GM18511 (cell line): ENCODE data around the gene PLA2G6.
"Not testable (repeated sequence)": the region's sequence is repeated elsewhere in the genome, so short reads cannot be mapped to it uniquely, and the experiment has no call there.

Source experiments
- ATAC-seq: cut with Tn5 transposase; IDR thresholded peaks from one replicate; pipeline ENCODE4 v1.9.1; 2021; ENCODE audit warnings: mild to moderate bottlenecking, moderate library complexity; ENCODE audit not compliant: unreplicated experiment

PLA2G6 gene

DNA sequence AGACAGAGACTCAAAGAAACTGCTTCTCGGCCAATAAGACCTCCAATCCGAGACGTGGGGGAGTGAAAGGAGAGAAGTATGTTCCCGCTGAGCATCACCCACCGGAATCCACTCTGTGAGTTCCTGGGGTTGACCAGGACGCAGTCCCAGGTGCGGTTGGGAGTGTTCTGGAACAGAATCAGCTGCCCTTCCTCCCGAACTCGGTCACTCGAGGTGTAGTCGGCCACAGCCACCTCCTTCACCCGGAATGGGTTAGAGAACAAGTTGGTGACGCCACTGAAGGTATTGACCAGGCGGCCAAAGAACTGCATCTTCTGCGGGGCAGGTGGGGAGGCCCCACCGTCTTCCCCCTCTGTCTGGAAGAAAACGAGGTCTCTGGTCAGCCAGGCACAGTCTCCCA lies 12.5 kb downstream of the PLA2G6 start:
- no peak for ATAC-seq

- ATAC-seq = no peak
Observed at GRCh38 chr22:38167988-38168407, 13.6 kb downstream of the PLA2G6 start.

DNA sequence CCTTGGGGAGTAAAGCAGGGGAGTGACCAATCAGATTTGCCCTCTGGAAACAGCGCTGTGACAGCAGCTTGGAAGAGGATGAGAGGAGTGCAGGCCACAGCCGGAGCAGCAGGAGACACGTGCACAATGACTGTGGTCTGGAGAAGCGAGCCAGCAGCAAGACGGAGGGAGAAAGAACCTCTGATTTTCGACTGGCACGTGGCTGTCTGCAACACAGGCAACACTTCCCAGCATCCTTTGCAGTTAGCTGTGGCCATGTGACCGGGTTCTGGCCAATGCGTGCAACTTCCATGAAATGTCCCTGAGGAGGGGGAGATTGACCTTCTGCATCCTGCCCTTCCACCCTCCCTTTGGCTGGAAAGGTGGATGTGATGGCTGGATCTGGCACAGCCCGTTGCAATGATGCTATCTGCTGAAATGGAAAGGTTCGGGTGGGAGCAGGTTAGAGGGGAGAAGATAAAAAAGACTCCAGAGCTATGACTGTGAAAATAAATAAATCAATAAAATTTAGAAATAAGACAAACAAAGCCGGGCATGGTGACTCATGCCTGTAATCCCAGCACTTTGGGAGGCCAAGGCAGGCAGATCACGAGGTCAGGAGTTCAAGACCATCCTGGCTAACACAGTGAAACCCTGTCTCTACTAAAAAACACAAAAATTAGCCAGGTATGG lies 15.6 kb downstream of the PLA2G6 start:
- ATAC-seq = no peak

- no peak for ATAC-seq
Observed at GRCh38 chr22:38164551-38164918, 17.1 kb downstream of the PLA2G6 start.

- no peak for ATAC-seq
Observed at GRCh38 chr22:38163844-38164550, 17.6 kb downstream of the PLA2G6 start.

- no peak for ATAC-seq
Observed at GRCh38 chr22:38162881-38163843, 18.5 kb downstream of the PLA2G6 start.

DNA sequence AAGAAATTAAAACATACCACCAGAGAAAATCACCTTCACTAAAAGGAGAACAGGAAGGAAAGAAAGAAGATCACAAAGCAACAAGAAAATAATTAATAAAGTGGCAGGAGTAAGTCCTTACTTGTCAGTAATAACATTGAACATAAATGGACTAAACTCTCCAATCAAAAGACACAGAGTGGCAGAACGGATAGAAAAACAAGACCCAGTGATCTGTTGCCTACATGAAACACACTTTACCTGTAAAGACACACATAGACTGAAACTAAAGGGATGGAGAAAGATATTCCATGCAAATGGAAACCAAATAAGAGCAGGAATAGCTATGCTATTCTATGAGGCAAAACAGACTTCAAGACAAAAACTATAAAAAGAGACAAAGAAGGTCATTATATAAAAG lies 25.9 kb downstream of the PLA2G6 start:
- ATAC-seq = no peak

DNA sequence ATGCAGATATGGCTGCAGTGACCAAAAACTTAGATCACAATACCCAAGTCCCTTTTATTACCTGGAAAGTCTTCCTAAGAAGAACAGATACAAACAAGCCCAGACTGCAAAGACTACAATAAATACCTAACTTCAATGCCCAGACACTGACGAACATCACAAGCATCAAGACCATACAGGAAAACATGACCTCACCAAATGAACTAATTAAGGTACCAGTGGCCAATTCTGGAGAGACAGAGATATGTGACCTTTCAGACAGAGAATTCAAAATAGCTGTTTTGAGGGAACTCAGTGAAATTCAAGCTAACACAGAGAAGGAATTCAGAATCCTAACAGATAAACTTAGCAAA lies 27.1 kb downstream of the PLA2G6 start:
- ATAC-seq = not testable (repeated sequence)

- ATAC-seq = no peak
Observed at GRCh38 chr22:38153821-38154562, 27.6 kb downstream of the PLA2G6 start.

DNA sequence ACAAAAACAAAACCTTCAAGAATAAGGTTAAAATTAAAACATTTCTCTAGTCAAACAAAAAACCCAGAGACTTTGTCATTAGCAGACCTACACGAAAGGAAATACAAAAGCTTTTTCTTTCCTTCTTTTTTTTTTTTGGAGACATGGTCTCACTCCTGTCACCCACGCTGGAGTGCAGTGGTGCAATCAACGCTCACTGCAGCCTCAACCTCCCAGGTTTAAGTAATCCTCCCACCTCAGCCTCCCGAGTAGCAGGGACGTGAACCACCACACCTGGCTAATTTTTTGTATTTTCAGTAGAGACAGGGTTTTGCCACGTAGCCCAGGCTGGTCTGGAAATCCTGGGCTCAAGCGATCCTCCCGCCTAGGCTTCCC lies 30.5 kb downstream of the PLA2G6 start:
- no peak for ATAC-seq

GRCh38 chr22:38148245-38148644 lies 33.4 kb downstream of the PLA2G6 start:
- no peak for ATAC-seq

- not testable (repeated sequence) for ATAC-seq
Observed at GRCh38 chr22:38146166-38146565, 35.5 kb downstream of the PLA2G6 start.

DNA sequence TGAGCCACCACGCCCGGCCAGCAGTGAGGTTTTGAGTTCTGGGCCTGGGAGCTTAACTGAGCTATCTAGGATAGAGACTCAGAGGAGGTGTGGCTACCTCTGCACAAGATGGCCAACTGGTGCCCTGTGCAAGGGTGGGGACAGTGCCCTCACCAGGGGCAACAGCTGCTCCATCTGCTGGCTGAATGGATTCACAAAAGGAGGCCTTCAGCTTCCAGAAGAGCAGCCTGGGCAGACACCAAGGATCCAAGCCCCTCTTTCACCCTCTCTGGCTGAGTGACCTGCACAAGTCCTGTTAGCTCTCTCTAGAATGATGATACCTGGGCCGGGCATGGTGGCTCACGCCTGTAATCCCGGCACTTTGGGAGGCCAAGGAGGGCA lies 37.6 kb downstream of the PLA2G6 start:
- ATAC-seq = no peak

- ATAC-seq = no peak
Observed at GRCh38 chr22:38142606-38143005, 39.0 kb downstream of the PLA2G6 start.

DNA sequence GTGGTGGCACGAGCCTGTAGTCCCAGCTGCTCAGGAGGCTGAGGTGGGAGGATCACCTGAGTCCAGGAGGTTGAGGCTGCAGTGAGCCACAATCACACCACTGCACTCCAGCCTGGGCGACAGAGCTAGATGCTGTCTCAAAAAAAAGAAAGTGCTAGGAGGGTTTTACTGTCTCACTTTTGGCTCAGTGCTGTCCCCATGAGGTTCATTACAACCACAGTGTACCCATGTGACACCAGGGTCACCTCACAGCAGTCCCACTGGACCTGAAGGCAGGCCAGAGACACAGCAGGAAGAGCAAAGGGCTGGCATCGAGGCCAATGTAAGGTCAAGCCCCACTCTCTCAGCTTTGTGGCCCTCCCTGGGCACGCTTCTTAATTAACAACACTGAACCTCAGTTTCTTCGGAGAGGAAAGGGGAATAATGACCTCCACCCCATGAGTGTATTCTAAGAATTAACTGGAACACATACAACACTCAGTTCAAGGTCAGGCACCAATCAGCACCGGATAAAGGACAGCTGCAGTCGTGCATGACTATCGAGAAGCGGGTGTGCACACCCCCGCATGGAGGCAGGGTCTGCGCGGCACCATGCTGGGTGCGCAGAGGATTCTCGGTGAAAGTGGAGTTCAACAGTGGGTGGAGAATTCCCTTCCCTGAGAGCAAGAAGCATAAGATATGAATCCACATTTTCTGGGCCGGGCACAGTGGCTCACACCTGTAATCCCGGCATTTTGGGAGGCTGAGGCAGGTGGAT lies 40.2 kb downstream of the PLA2G6 start:
- no peak for ATAC-seq

- no peak for ATAC-seq
Observed at GRCh38 chr22:38139901-38140300, 41.7 kb downstream of the PLA2G6 start.

DNA sequence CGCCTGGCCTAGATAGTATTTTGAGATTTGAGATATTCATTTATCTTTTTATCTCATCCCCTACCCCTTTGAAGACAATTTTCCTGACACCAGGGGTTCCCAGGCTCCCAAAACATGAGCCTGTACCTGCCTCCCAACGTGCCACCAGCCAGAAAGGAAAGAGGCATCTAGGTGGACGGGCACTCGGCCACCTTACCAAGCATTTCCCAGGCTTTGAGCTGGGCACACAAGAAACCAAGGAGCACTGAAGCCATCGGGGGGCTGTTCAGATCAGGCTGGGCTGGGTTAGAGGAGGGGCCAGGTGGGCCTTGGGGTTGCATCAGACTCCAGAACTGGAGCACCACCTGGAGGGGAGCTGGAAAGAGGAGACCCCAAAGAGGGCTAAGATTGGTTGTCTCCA lies 42.7 kb downstream of the PLA2G6 start:
- ATAC-seq = no peak

DNA sequence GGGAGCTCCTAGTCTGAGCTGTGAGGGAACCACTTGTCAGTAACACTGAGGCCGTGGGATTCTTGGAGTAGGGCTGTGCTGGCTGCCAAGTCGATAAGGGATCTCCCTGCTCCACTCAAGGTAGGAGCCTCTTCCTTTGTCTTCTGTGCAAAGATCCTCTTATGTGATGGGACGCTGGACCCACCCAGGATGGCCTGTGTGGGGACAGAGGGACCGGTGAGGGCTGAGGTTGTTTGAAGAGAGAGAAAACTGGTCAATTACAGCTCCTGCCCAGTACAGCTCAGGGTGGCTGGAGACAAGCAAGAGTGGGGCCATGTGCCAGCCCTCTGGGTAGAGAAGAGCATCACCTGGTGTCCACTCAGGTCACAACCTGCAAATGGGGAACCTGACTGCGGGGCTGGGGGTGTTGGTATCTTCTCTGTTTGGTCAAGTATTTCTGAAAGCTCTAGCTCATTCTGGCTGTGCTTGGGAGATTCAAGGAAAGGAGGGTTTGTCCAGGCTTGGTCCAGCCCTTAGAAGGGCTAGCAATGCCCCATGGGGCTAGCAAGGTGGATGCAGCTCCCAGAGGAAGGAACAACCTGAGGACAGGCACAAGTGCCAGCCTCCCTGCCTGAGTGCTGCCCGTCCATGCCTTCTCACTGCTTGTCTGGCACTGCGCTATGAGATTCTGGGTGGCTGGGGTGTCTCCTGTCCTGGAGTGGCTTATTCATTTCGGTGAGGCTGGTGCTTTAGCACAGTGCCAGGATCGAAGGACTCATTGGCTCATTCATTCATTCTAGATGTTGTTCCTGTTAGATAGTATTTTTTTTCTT lies 43.5 kb downstream of the PLA2G6 start:
- no peak for ATAC-seq

DNA sequence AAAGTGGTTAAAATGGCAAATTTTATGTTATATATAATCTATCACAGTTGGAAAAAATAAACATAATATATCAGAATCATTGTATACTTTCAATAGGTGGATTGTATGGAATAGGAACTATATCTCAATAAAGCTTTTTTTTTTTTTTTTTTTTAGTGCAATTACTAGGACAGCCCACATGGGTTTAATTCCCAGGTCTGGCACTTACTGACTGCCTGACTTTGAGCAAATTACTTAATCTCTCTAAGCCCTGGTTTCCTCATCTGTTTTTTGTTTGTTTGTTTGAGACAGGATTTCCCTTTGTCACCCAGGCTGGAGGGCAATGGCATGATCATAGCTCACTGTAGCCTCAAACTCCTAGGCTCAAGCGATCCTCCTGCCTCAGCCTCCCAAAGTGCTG lies 45.0 kb downstream of the PLA2G6 start:
- ATAC-seq = no peak
